ENCODE results near the gene SIGLEC9.

- TF ChIP-seq POLR2A (IDR thresholded peaks at IDR 0.05; ENCODE audit: low read depth, low read length), result no peak
- TF ChIP-seq TAF1 (IDR thresholded peaks at IDR 0.05; ENCODE audit: borderline replicate concordance, low read depth, low read length), result no peak; the same call in 1 of the 2 replicates
Observed at GRCh38 chr19:51107406-51108065, 17.2 kb upstream of the SIGLEC9 start.

All from GM12892 (cell line).